HFF-Myc (cell line): Measurements from ENCODE around the gene SP2.

ENCODE experiments used
- DNase-seq: peaks from one replicate; pipeline ENCODE4 v3.0.0-alpha.2; 2011; ENCODE audit warnings: low read depth; ENCODE audit errors: extremely low read depth
- H3K4me3 ChIP-seq: replicated peaks from 2 replicates; pipeline ENCODE4 v1.5.1; 2011; ENCODE audit warnings: low read depth, mild to moderate bottlenecking, control low read depth, low read length
- CTCF ChIP-seq: IDR thresholded peaks from 2 replicates; pipeline ENCODE4 v1.5.1; 2012; ENCODE audit warnings: mild to moderate bottlenecking, low read depth, low read length, control low read depth; ENCODE audit errors: missing control alignments

The SP2 gene

DNA sequence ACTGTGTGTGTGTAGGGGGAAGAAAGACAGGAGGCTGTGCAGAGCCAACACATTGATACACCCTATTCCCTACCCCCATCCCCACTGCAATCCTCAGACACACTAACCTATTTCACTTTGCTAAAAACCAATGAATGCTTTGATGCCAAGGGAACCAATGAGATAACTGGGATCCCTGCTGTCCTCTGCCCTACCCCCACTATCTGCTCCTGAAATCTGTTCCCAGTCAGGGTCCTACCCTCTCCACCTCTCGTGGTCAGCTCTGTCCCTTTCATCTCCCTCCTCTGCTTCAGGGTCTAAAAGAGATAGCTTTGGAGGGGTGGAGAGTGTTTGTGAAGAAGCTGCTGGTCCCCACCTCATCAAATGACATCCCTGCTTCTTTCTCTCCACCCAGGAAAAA, 26.0 kb upstream of the SP2 start:
- no peak for DNase-seq
- TF ChIP-seq CTCF, result no peak
- H3K4me3 ChIP-seq, result no peak overlapping the region

DNA sequence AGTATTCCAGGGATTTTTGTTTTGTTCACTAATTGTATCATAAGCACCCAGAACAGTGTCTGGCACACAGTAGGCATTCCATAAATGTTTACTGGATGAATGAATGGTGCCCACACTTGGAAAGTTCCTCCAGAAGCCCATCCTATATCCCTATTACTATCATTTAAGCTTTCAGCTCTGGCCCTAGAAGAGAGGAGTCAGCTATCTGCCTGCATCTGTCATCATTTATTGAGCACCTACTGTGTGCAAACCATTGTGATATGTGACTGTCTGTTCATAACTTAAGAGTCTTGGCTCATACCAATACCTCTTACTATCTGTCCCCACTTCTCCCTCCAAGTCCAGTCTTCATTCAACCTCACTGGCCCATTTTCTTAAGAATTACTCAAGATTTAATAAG, 25.0 kb upstream of the SP2 start:
- TF ChIP-seq CTCF, result no peak
- DNase-seq, result no peak
- H3K4me3 ChIP-seq, result no peak overlapping the region

DNA sequence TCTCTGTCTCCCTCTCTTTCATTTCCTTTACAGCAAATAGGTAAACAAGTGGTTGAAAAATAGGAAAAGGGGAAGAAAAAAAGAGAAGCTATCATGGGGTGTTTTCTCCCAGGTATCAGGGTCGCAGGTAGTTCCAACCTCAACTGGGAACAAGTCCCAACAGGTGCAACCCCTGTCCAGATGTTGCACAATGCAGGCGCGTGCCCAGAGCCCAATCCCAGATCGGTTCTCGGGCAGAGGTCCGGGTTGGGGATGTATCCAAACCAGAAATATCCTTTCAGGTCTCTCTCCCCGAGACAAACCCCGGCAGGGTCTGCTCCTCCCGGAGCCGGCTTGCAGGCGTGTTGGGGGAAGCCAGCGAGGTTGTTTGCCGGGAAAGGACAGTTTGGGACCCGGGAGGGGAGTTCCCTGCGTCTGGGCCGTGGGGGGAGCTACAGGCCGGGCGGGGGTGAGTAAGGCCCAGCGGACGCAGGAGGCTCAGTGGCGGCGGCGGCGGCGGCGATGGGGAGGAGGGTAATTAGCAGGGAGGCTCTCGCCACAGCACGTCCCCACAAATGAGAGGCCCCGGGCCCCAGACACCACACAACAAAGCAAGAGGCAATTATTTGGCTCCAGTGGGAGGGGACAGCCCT, 23.9 kb upstream of the SP2 start:
- no peak overlapping the region for H3K4me3 ChIP-seq
- no peak for DNase-seq
- TF ChIP-seq CTCF, result no peak

GRCh38 chr17:47872651-47873161, 23.3 kb upstream of the SP2 start:
- TF ChIP-seq CTCF, result no peak
- H3K4me3 ChIP-seq, result no peak overlapping the region
- no peak for DNase-seq

GRCh38 chr17:47873200-47874090, 22.6 kb upstream of the SP2 start:
- no peak overlapping the region for H3K4me3 ChIP-seq
- no peak for TF ChIP-seq CTCF
- DNase-seq, result no peak

DNA sequence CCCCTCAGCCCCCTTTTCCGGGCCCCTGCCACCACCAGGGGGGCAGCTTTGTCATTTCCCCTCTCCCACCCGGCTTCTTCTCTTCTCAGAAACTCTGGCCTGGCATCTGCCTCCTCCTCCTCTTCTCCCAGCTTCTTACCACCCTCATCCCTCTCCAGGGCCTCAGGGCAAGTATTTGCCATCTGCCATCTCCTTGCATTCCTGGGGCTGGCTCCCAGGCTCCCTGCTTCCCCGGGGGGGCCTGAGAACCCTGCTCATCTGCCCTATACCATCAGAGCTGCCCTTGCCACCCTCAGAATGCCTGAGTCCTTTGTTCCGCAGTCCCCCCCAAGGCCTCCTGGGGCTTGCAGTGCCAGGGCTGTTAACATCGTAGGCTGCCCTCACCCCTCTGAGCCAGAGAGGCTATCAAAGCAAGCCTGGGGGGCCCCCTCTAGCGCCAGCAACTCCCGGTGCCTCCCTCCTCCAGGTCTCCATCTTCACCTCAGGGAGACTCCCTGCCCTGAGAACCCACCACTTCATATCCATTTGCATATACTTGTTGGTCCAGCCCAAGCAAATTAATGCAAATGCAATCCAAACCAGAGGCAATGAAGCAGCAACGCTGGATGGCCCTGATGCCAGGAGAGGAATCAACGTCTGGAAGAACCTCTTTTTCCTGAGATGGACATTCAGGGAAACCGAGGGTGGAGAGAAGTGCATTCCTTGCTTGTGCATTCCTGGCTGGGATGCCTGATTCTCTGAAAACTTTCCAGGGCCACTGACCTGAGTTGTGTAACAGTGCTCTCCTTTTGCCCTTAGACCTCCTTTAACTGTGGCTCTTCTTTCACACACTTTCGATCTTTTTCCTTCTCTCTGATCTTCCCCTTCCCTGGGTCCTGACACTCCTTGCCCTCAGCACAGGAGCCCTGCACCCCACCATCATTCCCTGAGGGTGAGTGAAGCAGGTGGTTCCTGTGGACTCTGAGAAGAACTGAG, 20.7 kb upstream of the SP2 start:
- DNase-seq, result no peak
- TF ChIP-seq CTCF, result no peak
- H3K4me3 ChIP-seq, result no peak overlapping the region
